Ascending aorta (tissue), 2 donors: ENCODE data around the gene CBFA2T2. TPM values are rescaled to one million over a fixed set of nuclear protein-coding genes. Genes with fewer than 3 reads are reported as not detected.

ENCODE experiments used
- DNase-seq, 2 donors: peaks; one replicate each; pipeline ENCODE4 v3.0.0-alpha.2; 2019; ENCODE audit warnings: low spot score in 2 of 2
- H3K27ac ChIP-seq, 2 donors: fragments of 200-600 bp; sonication (generic); one replicate each; pipeline ENCODE4 v1.5.1; 2016 to 2017; ENCODE audit warnings: mild to moderate bottlenecking in 1 of 2
- H3K27me3 ChIP-seq: fragments of 200-600 bp; sonication (generic); one replicate; pipeline ENCODE4 v1.5.1; 2017
- H3K36me3 ChIP-seq, 2 donors: fragments of 200-600 bp; sonication (generic); one replicate each; pipeline ENCODE4 v1.5.1; 2016
- H3K4me1 ChIP-seq, 2 donors: fragments of 200-600 bp; sonication (generic); one replicate each; pipeline ENCODE4 v1.5.1; 2016 to 2017; ENCODE audit warnings: mild to moderate bottlenecking in 1 of 2
- H3K4me3 ChIP-seq, 2 donors: fragments of 200-600 bp; sonication (generic); one replicate each; pipeline ENCODE4 v1.5.1; 2016 to 2017; ENCODE audit warnings: mild to moderate bottlenecking in 1 of 2
- H3K9me3 ChIP-seq, 2 donors: fragments of 200-600 bp; sonication (generic); one replicate each; pipeline ENCODE4 v1.5.1; 2016
- CTCF ChIP-seq, 3 experiments: fragments of 200-600 bp in 2 of 3; fragments of 450-650 bp in 1 of 3; sonication (generic) in 2 of 3; IDR thresholded peaks; one replicate each; pipeline ENCODE4 v1.5.1; 2016 to 2019; ENCODE audit warnings: antibody characterized with exemption in 3 of 3, mild to moderate bottlenecking in 1 of 3, moderate library complexity in 1 of 3
- intact Hi-C: fragments of 100-400 bp; cut with DNase I; formaldehyde crosslinking; loops from one replicate; pipeline ENCODE4 v1.15.1; 2023
- total RNA-seq: library from RNA; depleted of rRNA; stranded (reverse); fragments of >200 nt; gene quantifications from one replicate; pipeline ENCODE4 v1.1.0, GENCODE V29; 2016

The CBFA2T2 gene
- total RNA-seq, 1 donor from 2014 or later: 22.4 TPM

DNA sequence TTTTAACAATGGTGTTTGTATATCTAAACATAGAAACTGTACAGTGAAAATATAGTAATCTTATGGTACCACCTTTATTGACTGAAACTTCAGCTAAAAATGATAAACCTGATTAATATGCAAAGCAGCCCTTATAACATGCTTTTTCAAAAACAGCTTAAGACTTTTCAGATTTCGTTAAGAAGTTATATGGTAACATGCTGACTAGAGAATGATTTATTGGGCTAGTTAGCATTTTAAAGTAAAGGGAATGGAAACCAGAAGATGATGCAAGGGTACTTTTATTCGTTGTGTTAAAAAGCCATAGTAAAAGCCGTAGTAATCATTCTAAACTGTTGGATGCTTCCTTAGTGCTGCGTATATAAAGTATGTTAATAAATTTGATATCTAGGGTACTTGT is 50.5 kb downstream of the CBFA2T2 start:
- Histone ChIP-seq H3K36me3 (no peaks in the 10 kb centered on the region), H3K27ac (no peak overlapping the region), H3K4me3 (no peak overlapping the region), H3K9me3 (no peaks in the 10 kb centered on the region), H3K27me3 (no peaks in the 10 kb centered on the region), H3K4me1 (peaks cover 0 to 4% of the 10 kb centered on the region in 2 donors)
- TF ChIP-seq CTCF (IDR thresholded peaks at IDR 0.05): no peak
- intact Hi-C loops: no loop called here
- DNase-seq: no peak

GRCh38 chr20:33541074-33541473 is 51.2 kb downstream of the CBFA2T2 start:
- intact Hi-C loops: no loop called here
- no peaks in the 10 kb centered on the region for H3K9me3 ChIP-seq
- H3K4me1 ChIP-seq: peaks cover 0 to 4% of the 10 kb centered on the region in 2 donors
- no peak overlapping the region for H3K4me3 ChIP-seq
- no peaks in the 10 kb centered on the region for H3K36me3 ChIP-seq
- H3K27me3 ChIP-seq: no peaks in the 10 kb centered on the region
- no peak overlapping the region for H3K27ac ChIP-seq
- TF ChIP-seq CTCF (IDR thresholded peaks at IDR 0.05): no peak
- no peak for DNase-seq

- Histone ChIP-seq H3K4me3 (no peak overlapping the region), H3K27ac (no peak overlapping the region), H3K9me3 (no peaks in the 10 kb centered on the region), H3K27me3 (no peaks in the 10 kb centered on the region), H3K36me3 (no peaks in the 10 kb centered on the region), H3K4me1 (peaks cover 0 to 7% of the 10 kb centered on the region in 2 donors)
- intact Hi-C loops: no loop called here
- no peak for TF ChIP-seq CTCF (IDR thresholded peaks at IDR 0.05)
- DNase-seq: no peak
Measured at GRCh38 chr20:33541797-33542196, 51.9 kb downstream of the CBFA2T2 start.

DNA sequence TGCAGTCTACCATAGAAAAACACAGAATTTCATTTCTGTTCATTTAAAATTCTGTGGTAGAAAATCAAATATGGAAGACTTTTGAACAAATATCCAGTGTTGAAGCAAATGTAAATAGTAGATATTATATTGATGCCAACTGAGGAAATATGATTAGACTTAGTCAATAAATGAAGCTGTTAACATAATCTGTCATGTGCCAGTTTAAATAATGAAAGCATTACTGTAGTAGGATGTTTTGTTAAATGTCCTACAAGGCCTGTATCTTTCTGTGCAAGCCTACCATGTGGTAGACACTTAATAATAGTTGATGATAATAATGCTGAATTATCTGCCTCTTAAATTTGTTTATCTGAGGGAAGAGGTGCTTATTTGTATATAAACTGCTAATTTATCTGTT is 55.9 kb downstream of the CBFA2T2 start:
- Histone ChIP-seq H3K27me3 (no peaks in the 10 kb centered on the region), H3K4me1 (peaks cover 0 to 6% of the 10 kb centered on the region in 2 donors), H3K9me3 (no peaks in the 10 kb centered on the region), H3K27ac (no peak overlapping the region), H3K4me3 (no peak overlapping the region), H3K36me3 (no peaks in the 10 kb centered on the region)
- intact Hi-C loops: no loop called here
- no peak for TF ChIP-seq CTCF (IDR thresholded peaks at IDR 0.05)
- DNase-seq: no peak

DNA sequence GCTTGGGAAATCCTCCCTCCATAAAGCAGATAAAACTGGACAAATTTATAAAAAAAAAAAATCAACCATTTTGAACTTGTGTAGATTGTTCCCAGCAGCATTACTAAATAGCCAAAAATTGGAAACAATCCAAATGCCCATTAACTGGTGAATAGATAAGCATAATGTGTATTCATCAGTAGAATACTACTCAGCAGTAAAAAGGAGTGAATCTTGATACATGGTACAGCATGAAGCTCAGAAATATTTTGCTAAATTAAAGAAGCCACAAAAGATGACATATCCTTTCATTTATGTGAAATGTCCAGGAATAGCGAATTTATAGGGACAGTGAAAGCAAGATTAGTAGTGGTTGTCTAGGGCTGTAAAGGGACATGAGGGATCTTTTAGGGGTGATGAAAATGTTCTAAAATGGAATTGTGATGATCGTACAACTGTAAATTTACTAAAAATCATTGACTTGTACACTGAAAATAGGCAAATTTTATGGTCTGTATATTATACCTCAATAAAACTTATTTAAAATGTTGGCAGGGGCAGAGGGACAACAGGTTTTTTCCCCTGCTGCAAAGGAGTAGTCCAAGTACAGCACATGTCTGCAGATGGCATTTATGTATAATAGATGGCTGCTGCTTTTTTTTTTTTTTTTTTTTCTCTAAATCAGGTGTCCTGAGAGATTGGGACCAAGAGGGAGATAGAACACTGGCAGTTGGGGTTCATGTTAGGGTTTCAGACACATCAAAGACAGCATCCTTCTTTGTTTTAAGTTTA is 59.5 kb downstream of the CBFA2T2 start:
- no peak overlapping the region for H3K4me3 ChIP-seq
- H3K9me3 ChIP-seq: no peaks in the 10 kb centered on the region
- no peak overlapping the region for H3K27ac ChIP-seq
- no peaks in the 10 kb centered on the region for H3K27me3 ChIP-seq
- no peak for DNase-seq
- peaks cover 0 to 10% of the 10 kb centered on the region in 2 donors for H3K4me1 ChIP-seq
- H3K36me3 ChIP-seq: no peaks in the 10 kb centered on the region
- intact Hi-C loops: no loop called here
- TF ChIP-seq CTCF (IDR thresholded peaks at IDR 0.05): no peak
